Tibial nerve (tissue), 3 donors: ENCODE results near the gene GRAMD4.

Source experiments
- EP300 ChIP-seq, 2 donors: sonication (generic); formaldehyde crosslinking; IDR thresholded peaks; one replicate each; pipeline ENCODE4 v1.6.1; 2017; ENCODE audit warnings: antibody characterized with exemption in 2 of 2, mild to moderate bottlenecking in 1 of 2
- POLR2A ChIP-seq, 2 donors: fragments of 450-650 bp; IDR thresholded peaks; one replicate each; pipeline ENCODE4 v1.6.1; 2017; ENCODE audit warnings: antibody characterized with exemption in 2 of 2, mild to moderate bottlenecking in 2 of 2, moderate library complexity in 2 of 2

DNA sequence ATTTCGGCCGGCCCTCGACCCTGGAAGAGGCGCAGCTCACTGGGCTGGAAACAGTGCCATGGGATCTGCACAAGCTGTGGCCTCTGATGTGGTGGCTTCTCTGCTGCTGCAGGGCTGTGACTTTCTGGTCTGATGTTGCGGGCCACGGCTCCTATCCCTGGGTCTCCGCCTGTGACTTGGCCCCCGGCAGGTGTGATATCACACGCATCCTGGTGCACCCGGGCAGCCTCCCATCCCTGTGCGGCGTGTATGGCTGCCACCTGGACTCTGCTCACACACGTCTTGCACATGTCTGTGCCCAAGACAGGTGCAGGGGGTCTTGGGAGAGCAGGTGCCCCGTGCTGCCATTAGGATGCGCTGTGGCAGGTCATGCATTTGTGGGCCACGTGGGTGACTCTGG is 31.1 kb downstream of the GRAMD4 start:
- TF ChIP-seq EP300 (IDR thresholded peaks at IDR 0.05), result no peak
- no peak for TF ChIP-seq POLR2A (IDR thresholded peaks at IDR 0.05)
